Upper lobe of left lung (tissue), 6 donors: ENCODE results near the gene FAM181A. TPM values are rescaled to one million over a fixed set of nuclear protein-coding genes. Genes with fewer than 3 reads are reported as not detected.

Source experiments
- ATAC-seq, 2 donors: fragments of 200-7000 bp; cut with Tn5 transposase; one replicate each; pipeline ENCODE4 v1.9.1; 2022; ENCODE audit warnings: mild to moderate bottlenecking in 2 of 2, moderate library complexity in 2 of 2; ENCODE audit not compliant: low FRiP score in 2 of 2
- DNase-seq, 2 donors: peaks; one replicate each; pipeline ENCODE4 v3.0.0-alpha.2; 2019 to 2020
- H3K27ac ChIP-seq, 4 donors: fragments of 200-600 bp; sonication (generic); one replicate each; pipeline ENCODE4 v1.5.1; 2016 to 2019
- H3K27me3 ChIP-seq, 4 donors: fragments of 200-600 bp; sonication (generic); one replicate each; pipeline ENCODE4 v1.5.1; 2017 to 2019
- H3K36me3 ChIP-seq, 4 donors: fragments of 200-600 bp; sonication (generic); one replicate each; pipeline ENCODE4 v1.5.1; 2016 to 2019
- H3K4me1 ChIP-seq, 4 donors: fragments of 200-600 bp; sonication (generic); one replicate each; pipeline ENCODE4 v1.5.1; 2018 to 2019
- H3K4me3 ChIP-seq, 4 donors: fragments of 200-600 bp; sonication (generic); one replicate each; pipeline ENCODE4 v1.5.1; 2017 to 2019; ENCODE audit warnings: mild to moderate bottlenecking in 2 of 4, moderate library complexity in 1 of 4
- H3K9me3 ChIP-seq, 4 donors: fragments of 200-600 bp; sonication (generic); one replicate each; pipeline ENCODE4 v1.5.1; 2018 to 2019
- CTCF ChIP-seq, 6 experiments: fragments of 450-650 bp in 4 of 6; fragments of 200-600 bp in 2 of 6; sonication (generic) in 2 of 6; IDR thresholded peaks; one replicate each; pipeline ENCODE4 v1.5.1; 2016 to 2019; ENCODE audit warnings: antibody characterized with exemption in 6 of 6
- EP300 ChIP-seq, 4 donors: sonication (generic); formaldehyde crosslinking; IDR thresholded peaks; one replicate each; pipeline ENCODE4 v1.5.1; 2017; ENCODE audit warnings: antibody characterized with exemption in 4 of 4, control low read depth in 2 of 4
- POLR2A ChIP-seq, 4 donors: fragments of 450-650 bp; IDR thresholded peaks; one replicate each; pipeline ENCODE4 v1.5.1; 2016 to 2017; ENCODE audit warnings: antibody characterized with exemption in 4 of 4, mild to moderate bottlenecking in 2 of 4
- POLR2AphosphoS5 ChIP-seq, 2 donors: sonication (generic); formaldehyde crosslinking; IDR thresholded peaks; one replicate each; pipeline ENCODE4 v1.5.1; 2017; ENCODE audit warnings: antibody characterized with exemption in 2 of 2
- WGBS, 2 donors: methylation state at CpG; one replicate each; pipeline ENCODE4 v1.1.5; 2017 to 2018; 5-methylcytosine and 5-hydroxymethylcytosine counted together
- total RNA-seq, 6 donors: library from RNA; depleted of rRNA in 4 of 6; stranded (reverse); fragments of >200 nt in 4 of 6; gene quantifications; one replicate each; pipeline versions ENCODE4 v1.1.0 to v1.2.1, GENCODE V29; 2016 to 2021
- donor health status: DM: no; HTN: no; CAD: no; lungs with moderate emphysema.
- donor health status: DM: no; HTN: yes; CAD: no; lungs with severe emphysema.

FAM181A gene
- total RNA-seq, 6 donors from 2014 or later: 1.6 to 13.4 (median 1.9) TPM; not detected in 2

GRCh38 chr14:93929657-93930056, 2.5 kb downstream of the FAM181A start:
- ATAC-seq: no peak
- Histone ChIP-seq H3K4me3 (no peak overlapping the region), H3K27ac (no peak overlapping the region), H3K9me3 (no peaks in the 10 kb centered on the region), H3K36me3 (no peaks in the 10 kb centered on the region), H3K27me3 (no peaks in the 10 kb centered on the region), H3K4me1 (peaks cover 0 to 8% (median 2%) of the 10 kb centered on the region in 4 donors)
- no peak for DNase-seq
- WGBS, 2 donors: 89 to 90% methylated on average over 10 to 11 of the region's 11 CpGs
- no peak for TF ChIP-seq CTCF (IDR thresholded peaks at IDR 0.05)
- no peak for TF ChIP-seq POLR2AphosphoS5 (IDR thresholded peaks at IDR 0.05)
- no peak for TF ChIP-seq EP300 (IDR thresholded peaks at IDR 0.05)
- no peak for TF ChIP-seq POLR2A (IDR thresholded peaks at IDR 0.05)

GRCh38 chr14:93930296-93930988, 3.3 kb downstream of the FAM181A start:
- Histone ChIP-seq H3K9me3 (no peaks in the 10 kb centered on the region), H3K4me1 (peaks cover 0 to 8% (median 2%) of the 10 kb centered on the region in 4 donors), H3K4me3 (no peak overlapping the region), H3K27me3 (no peaks in the 10 kb centered on the region), H3K36me3 (no peaks in the 10 kb centered on the region), H3K27ac (no peak overlapping the region)
- no peak for DNase-seq
- WGBS, 2 donors: 77 to 82% methylated on average over 3 to 8 of the region's 8 CpGs
- no peak for ATAC-seq
- TF ChIP-seq EP300 (IDR thresholded peaks at IDR 0.05) (no peak), POLR2A (IDR thresholded peaks at IDR 0.05) (no peak), POLR2AphosphoS5 (IDR thresholded peaks at IDR 0.05) (no peak), CTCF (IDR thresholded peaks at IDR 0.05) (no peak)

- no peak overlapping the region for H3K27ac ChIP-seq
- H3K9me3 ChIP-seq: no peaks in the 10 kb centered on the region
- WGBS, 2 donors: 84 to 92% methylated on average over 3 to 4 of the region's 4 CpGs
- H3K27me3 ChIP-seq: no peaks in the 10 kb centered on the region
- peaks cover 0 to 8% (median 2%) of the 10 kb centered on the region in 4 donors for H3K4me1 ChIP-seq
- DNase-seq (no peak), ATAC-seq (no peak)
- TF ChIP-seq POLR2AphosphoS5 (IDR thresholded peaks at IDR 0.05): no peak
- no peak for TF ChIP-seq CTCF (IDR thresholded peaks at IDR 0.05)
- no peak for TF ChIP-seq EP300 (IDR thresholded peaks at IDR 0.05)
- no peak for TF ChIP-seq POLR2A (IDR thresholded peaks at IDR 0.05)
- no peak overlapping the region for H3K4me3 ChIP-seq
- H3K36me3 ChIP-seq: no peaks in the 10 kb centered on the region
Observed at GRCh38 chr14:93930989-93931307, 3.8 kb downstream of the FAM181A start.

GRCh38 chr14:93932642-93933041, 5.5 kb downstream of the FAM181A start:
- DNase-seq (no peak), ATAC-seq (no peak)
- no peak overlapping the region for H3K4me3 ChIP-seq
- H3K36me3 ChIP-seq: no peaks in the 10 kb centered on the region
- H3K9me3 ChIP-seq: no peaks in the 10 kb centered on the region
- no peaks in the 10 kb centered on the region for H3K27me3 ChIP-seq
- 82 to 86% methylated on average over 3 to 4 of the region's 4 CpGs for WGBS, 2 donors
- peaks cover 0 to 8% (median 0%) of the 10 kb centered on the region in 4 donors for H3K4me1 ChIP-seq
- H3K27ac ChIP-seq: no peak overlapping the region
- TF ChIP-seq CTCF (IDR thresholded peaks at IDR 0.05) (no peak), POLR2AphosphoS5 (IDR thresholded peaks at IDR 0.05) (no peak), POLR2A (IDR thresholded peaks at IDR 0.05) (no peak), EP300 (IDR thresholded peaks at IDR 0.05) (no peak)

- 71 to 78% methylated on average over 8 of the region's 8 CpGs for WGBS, 2 donors
- no peak for DNase-seq
- Histone ChIP-seq H3K4me1 (peaks cover 0 to 17% (median 11%) of the 10 kb centered on the region in 4 donors), H3K9me3 (no peaks in the 10 kb centered on the region), H3K36me3 (no peaks in the 10 kb centered on the region), H3K27ac (no peak overlapping the region), H3K4me3 (no peak overlapping the region), H3K27me3 (peaks cover 0 to 11% (median 4%) of the 10 kb centered on the region in 4 donors)
- TF ChIP-seq POLR2AphosphoS5 (IDR thresholded peaks at IDR 0.05) (no peak), POLR2A (IDR thresholded peaks at IDR 0.05) (no peak)
- ATAC-seq: no peak
Observed at GRCh38 chr14:93935213-93935612, 8.1 kb downstream of the FAM181A start.
